ENCODE measurements around the gene APRT. TPM values are rescaled to one million over a fixed set of nuclear protein-coding genes. Genes with fewer than 3 reads are reported as not detected.

Gene APRT
- 10 to 100 TPM; 67.9 to 78.8 (median 68.8) TPM for polyA plus RNA-seq (ENCODE audit: insufficient read length in 3 of 3)

GRCh38 chr16:88811769-88812512 lies at the start of gene APRT:
Gene APRT, minus strand, starts transcription at chr16:88811928. Its CDS starts 29 bp downstream, at chr16:88811899.
- DNase-seq (ENCODE audit: low read depth in 3 of 3, low spot score in 2 of 3) = peak in 2 of 3 donors; percentile 77 to 83

- no peak for DNase-seq (ENCODE audit: low read depth in 3 of 3, low spot score in 2 of 3)
Measured at GRCh38 chr16:88861359-88861758, 49.6 kb upstream of the APRT start.

- DNase-seq (ENCODE audit: low read depth in 3 of 3, low spot score in 2 of 3) = no peak
Measured at GRCh38 chr16:88859381-88860091, 47.8 kb upstream of the APRT start.

- peak; percentile 29 to 47 (median 35) for DNase-seq (ENCODE audit: low read depth in 3 of 3, low spot score in 2 of 3)
Measured at GRCh38 chr16:88857728-88858339, 46.1 kb upstream of the APRT start.

GRCh38 chr16:88856828-88857727 lies 45.4 kb upstream of the APRT start, which contains the start of the genes GALNS and TRAPPC2L:
Gene GALNS, minus strand, starts transcription at chr16:88856947. Its CDS starts 70 bp downstream, at chr16:88856877.
Gene TRAPPC2L, plus strand, starts transcription at chr16:88857127. Its CDS starts 24 bp downstream, at chr16:88857151.
- peak; percentile 77 to 91 (median 90) for DNase-seq (ENCODE audit: low read depth in 3 of 3, low spot score in 2 of 3)

- no peak for DNase-seq (ENCODE audit: low read depth in 3 of 3, low spot score in 2 of 3)
Measured at GRCh38 chr16:88856122-88856827, 44.5 kb upstream of the APRT start.

- no peak for DNase-seq (ENCODE audit: low read depth in 3 of 3, low spot score in 2 of 3)
Measured at GRCh38 chr16:88855736-88856121, 44.0 kb upstream of the APRT start.

GRCh38 chr16:88855176-88855575 lies 43.4 kb upstream of the APRT start:
- no peak for DNase-seq (ENCODE audit: low read depth in 3 of 3, low spot score in 2 of 3)

- DNase-seq (ENCODE audit: low read depth in 3 of 3, low spot score in 2 of 3) = no peak
Measured at GRCh38 chr16:88854306-88855111, 42.8 kb upstream of the APRT start.

GRCh38 chr16:88853325-88853941 lies 41.7 kb upstream of the APRT start:
- DNase-seq (ENCODE audit: low read depth in 3 of 3, low spot score in 2 of 3) = no peak

- DNase-seq (ENCODE audit: low read depth in 3 of 3, low spot score in 2 of 3) = no peak
Measured at GRCh38 chr16:88851616-88852015, 39.9 kb upstream of the APRT start.

- DNase-seq (ENCODE audit: low read depth in 3 of 3, low spot score in 2 of 3) = no peak
Measured at GRCh38 chr16:88850531-88851199, 38.9 kb upstream of the APRT start.

- no peak for DNase-seq (ENCODE audit: low read depth in 3 of 3, low spot score in 2 of 3)
Measured at GRCh38 chr16:88848557-88848956, 36.8 kb upstream of the APRT start.

GRCh38 chr16:88847654-88848053 lies 35.9 kb upstream of the APRT start:
- DNase-seq (ENCODE audit: low read depth in 3 of 3, low spot score in 2 of 3) = no peak

- DNase-seq (ENCODE audit: low read depth in 3 of 3, low spot score in 2 of 3) = no peak
Measured at GRCh38 chr16:88846088-88846487, 34.4 kb upstream of the APRT start.

GRCh38 chr16:88844419-88845036 lies 32.8 kb upstream of the APRT start:
- DNase-seq (ENCODE audit: low read depth in 3 of 3, low spot score in 2 of 3) = no peak

GRCh38 chr16:88843256-88843655 lies 31.5 kb upstream of the APRT start:
- no peak for DNase-seq (ENCODE audit: low read depth in 3 of 3, low spot score in 2 of 3)
